GM19023 (cell line): ENCODE results near the gene C16orf96.

Source experiments
- ATAC-seq: cut with Tn5 transposase; IDR thresholded peaks from one replicate; pipeline ENCODE4 v1.9.1; 2021; ENCODE audit warnings: mild to moderate bottlenecking, moderate library complexity; ENCODE audit not compliant: unreplicated experiment

C16orf96 gene

GRCh38 chr16:4641895-4642294 is 85.8 kb downstream of the C16orf96 start:
- ATAC-seq = no peak

GRCh38 chr16:4646773-4647643 is 90.9 kb downstream of the C16orf96 start:
- no peak for ATAC-seq

GRCh38 chr16:4647644-4647980 is 91.5 kb downstream of the C16orf96 start:
- ATAC-seq = no peak

GRCh38 chr16:4648917-4649316 is 92.8 kb downstream of the C16orf96 start:
- ATAC-seq = no peak

GRCh38 chr16:4649744-4650442 is 93.8 kb downstream of the C16orf96 start:
- no peak for ATAC-seq
